ENCODE results near the gene PTEN.
"Not testable (repeated sequence)": the region's sequence is repeated elsewhere in the genome, so short reads cannot be mapped to it uniquely, and the experiment has no call there.

The PTEN gene

GRCh38 chr10:87878664-87879459 lies 15.4 kb downstream of the PTEN start:
- Histone ChIP-seq H3K79me1 (ENCODE audit: low read length) (no peaks in the 10 kb centered on the region), H3K27me3 (ENCODE audit: insufficient read depth, low read length) (no peaks in the 10 kb centered on the region), H3K18ac (ENCODE audit: low read length) (no peak overlapping the region), H2AFZ (ENCODE audit: insufficient read depth, low read length, poor library complexity) (no peak overlapping the region), H4K91ac (ENCODE audit: low read depth, low read length) (no peak overlapping the region), H3K14ac (ENCODE audit: low read length) (no peak overlapping the region), H3K4me3 (ENCODE audit: low read depth, low read length) (no peak overlapping the region), H3K27ac (ENCODE audit: low read depth, low read length) (no peak overlapping the region), H3K4ac (ENCODE audit: low read depth, low read length) (no peak overlapping the region), H3K36me3 (ENCODE audit: control insufficient read depth in 1 of 2, insufficient read depth in 2 of 2, low read length in 2 of 2) (peaks cover 0 to 2% of the 10 kb centered on the region in 2 experiments), H4K12ac (ENCODE audit: low read depth, low read length) (no peak overlapping the region), H3K4me1 (ENCODE audit: control insufficient read depth in 1 of 2, insufficient read depth in 2 of 2, low read length in 2 of 2) (no peaks in the 10 kb centered on the region), H4K8ac (ENCODE audit: low read depth, low read length) (no peak overlapping the region), H3K9me3 (ENCODE audit: insufficient read depth, low read depth, low read length) (no peaks in the 10 kb centered on the region), H2BK5ac (ENCODE audit: low read depth, low read length, poor library complexity) (no peak overlapping the region), H3K23ac (ENCODE audit: low read length) (no peak overlapping the region), H2BK120ac (ENCODE audit: insufficient read depth, low read length, poor library complexity) (no peak overlapping the region), H2BK12ac (ENCODE audit: low read length) (no peak overlapping the region), H2AK5ac (ENCODE audit: low read length) (no peak overlapping the region), H3K4me2 (ENCODE audit: low read length) (no peak overlapping the region), H3K79me2 (ENCODE audit: control insufficient read depth, insufficient read depth, low read length, poor library complexity) (no peaks in the 10 kb centered on the region), H3K9ac (ENCODE audit: low read length) (no peak overlapping the region)
- no peak for DNase-seq
- WGBS (ENCODE audit: extremely low coverage, insufficient coverage, insufficient read length) = no CpG with 5 or more reads among the region's 9 CpGs

- Histone ChIP-seq H3K4me1 (ENCODE audit: control insufficient read depth in 1 of 2, insufficient read depth in 2 of 2, low read length in 2 of 2) (no peaks in the 10 kb centered on the region), H2AK5ac (ENCODE audit: low read length) (no peak overlapping the region), H3K27me3 (ENCODE audit: insufficient read depth, low read length) (no peaks in the 10 kb centered on the region), H4K12ac (ENCODE audit: low read depth, low read length) (no peak overlapping the region), H2AFZ (ENCODE audit: insufficient read depth, low read length, poor library complexity) (no peak overlapping the region), H3K4me2 (ENCODE audit: low read length) (no peak overlapping the region), H3K27ac (ENCODE audit: low read depth, low read length) (no peak overlapping the region), H3K79me1 (ENCODE audit: low read length) (no peaks in the 10 kb centered on the region), H3K9me3 (ENCODE audit: insufficient read depth, low read depth, low read length) (no peaks in the 10 kb centered on the region), H3K4ac (ENCODE audit: low read depth, low read length) (no peak overlapping the region), H2BK120ac (ENCODE audit: insufficient read depth, low read length, poor library complexity) (no peak overlapping the region), H3K36me3 (ENCODE audit: control insufficient read depth in 1 of 2, insufficient read depth in 2 of 2, low read length in 2 of 2) (peaks cover 0 to 2% of the 10 kb centered on the region in 2 experiments), H3K9ac (ENCODE audit: low read length) (no peak overlapping the region), H4K91ac (ENCODE audit: low read depth, low read length) (no peak overlapping the region), H3K18ac (ENCODE audit: low read length) (no peak overlapping the region), H2BK5ac (ENCODE audit: low read depth, low read length, poor library complexity) (no peak overlapping the region), H3K4me3 (ENCODE audit: low read depth, low read length) (no peak overlapping the region), H3K23ac (ENCODE audit: low read length) (no peak overlapping the region), H3K79me2 (ENCODE audit: control insufficient read depth, insufficient read depth, low read length, poor library complexity) (no peaks in the 10 kb centered on the region), H3K14ac (ENCODE audit: low read length) (no peak overlapping the region), H2BK12ac (ENCODE audit: low read length) (no peak overlapping the region), H4K8ac (ENCODE audit: low read depth, low read length) (no peak overlapping the region)
- no peak for DNase-seq
Observed at GRCh38 chr10:87880336-87880735, 16.9 kb downstream of the PTEN start.

- not testable (repeated sequence) for H2AK5ac ChIP-seq (ENCODE audit: low read length); H3K23ac ChIP-seq (ENCODE audit: low read length); H3K9me3 ChIP-seq (ENCODE audit: insufficient read depth, low read depth, low read length); H3K4me1 ChIP-seq (ENCODE audit: control insufficient read depth in 1 of 2, insufficient read depth in 2 of 2, low read length in 2 of 2); H2BK120ac ChIP-seq (ENCODE audit: insufficient read depth, low read length, poor library complexity); H3K27me3 ChIP-seq (ENCODE audit: insufficient read depth, low read length); DNase-seq; H3K79me2 ChIP-seq (ENCODE audit: control insufficient read depth, insufficient read depth, low read length, poor library complexity); H3K9ac ChIP-seq (ENCODE audit: low read length); H2AFZ ChIP-seq (ENCODE audit: insufficient read depth, low read length, poor library complexity); H3K27ac ChIP-seq (ENCODE audit: low read depth, low read length); H3K4me3 ChIP-seq (ENCODE audit: low read depth, low read length); H3K18ac ChIP-seq (ENCODE audit: low read length); H4K91ac ChIP-seq (ENCODE audit: low read depth, low read length); H3K4me2 ChIP-seq (ENCODE audit: low read length); H4K12ac ChIP-seq (ENCODE audit: low read depth, low read length); H3K14ac ChIP-seq (ENCODE audit: low read length); H2BK12ac ChIP-seq (ENCODE audit: low read length); H2BK5ac ChIP-seq (ENCODE audit: low read depth, low read length, poor library complexity); H4K8ac ChIP-seq (ENCODE audit: low read depth, low read length); H3K36me3 ChIP-seq (ENCODE audit: control insufficient read depth in 1 of 2, insufficient read depth in 2 of 2, low read length in 2 of 2); H3K4ac ChIP-seq (ENCODE audit: low read depth, low read length); H3K79me1 ChIP-seq (ENCODE audit: low read length)
- no CpG with 5 or more reads among the region's 5 CpGs for WGBS (ENCODE audit: extremely low coverage, insufficient coverage, insufficient read length)
Observed at GRCh38 chr10:87881373-87882059, 18.1 kb downstream of the PTEN start.

- H3K14ac ChIP-seq (ENCODE audit: low read length) = no peak overlapping the region
- H3K27ac ChIP-seq (ENCODE audit: low read depth, low read length) = no peak overlapping the region
- no peak overlapping the region for H3K4me3 ChIP-seq (ENCODE audit: low read depth, low read length)
- no peak overlapping the region for H4K8ac ChIP-seq (ENCODE audit: low read depth, low read length)
- no peaks in the 10 kb centered on the region for H3K4me1 ChIP-seq (ENCODE audit: control insufficient read depth in 1 of 2, insufficient read depth in 2 of 2, low read length in 2 of 2)
- H3K9me3 ChIP-seq (ENCODE audit: insufficient read depth, low read depth, low read length) = no peaks in the 10 kb centered on the region
- no peak overlapping the region for H2BK12ac ChIP-seq (ENCODE audit: low read length)
- no peak overlapping the region for H2BK120ac ChIP-seq (ENCODE audit: insufficient read depth, low read length, poor library complexity)
- H4K91ac ChIP-seq (ENCODE audit: low read depth, low read length) = no peak overlapping the region
- no peak overlapping the region for H3K4me2 ChIP-seq (ENCODE audit: low read length)
- DNase-seq = no peak
- H3K79me2 ChIP-seq (ENCODE audit: control insufficient read depth, insufficient read depth, low read length, poor library complexity) = peaks cover 2% of the 10 kb centered on the region
- H3K23ac ChIP-seq (ENCODE audit: low read length) = no peak overlapping the region
- H2AK5ac ChIP-seq (ENCODE audit: low read length) = no peak overlapping the region
- no peak overlapping the region for H2BK5ac ChIP-seq (ENCODE audit: low read depth, low read length, poor library complexity)
- no peak overlapping the region for H4K12ac ChIP-seq (ENCODE audit: low read depth, low read length)
- no CpG with 5 or more reads among the region's 2 CpGs for WGBS (ENCODE audit: extremely low coverage, insufficient coverage, insufficient read length)
- no peaks in the 10 kb centered on the region for H3K27me3 ChIP-seq (ENCODE audit: insufficient read depth, low read length)
- no peak overlapping the region for H2AFZ ChIP-seq (ENCODE audit: insufficient read depth, low read length, poor library complexity)
- no peaks in the 10 kb centered on the region for H3K79me1 ChIP-seq (ENCODE audit: low read length)
- H3K4ac ChIP-seq (ENCODE audit: low read depth, low read length) = no peak overlapping the region
- no peak overlapping the region for H3K9ac ChIP-seq (ENCODE audit: low read length)
- H3K36me3 ChIP-seq (ENCODE audit: control insufficient read depth in 1 of 2, insufficient read depth in 2 of 2, low read length in 2 of 2) = peaks cover 5% of the 10 kb centered on the region in 2 experiments
- no peak overlapping the region for H3K18ac ChIP-seq (ENCODE audit: low read length)
Observed at GRCh38 chr10:87882555-87883294, 19.3 kb downstream of the PTEN start.

All from trophoblast cell (in vitro differentiated cells and primary cell).